Measurements from ENCODE around the gene MAEA. TPM values are rescaled to one million over a fixed set of nuclear protein-coding genes. Genes with fewer than 3 reads are reported as not detected.
A peak's percentile ranks its signal among the peaks of the same experiment; 100 is the strongest.
"Not testable (repeated sequence)": the region's sequence is repeated elsewhere in the genome, so short reads cannot be mapped to it uniquely, and the experiment has no call there.

Gene MAEA
- total RNA-seq, 1 donor from 2014 or later, result 49.6 TPM

GRCh38 chr4:1327526-1328266, 38.0 kb downstream of the MAEA start:
- intact Hi-C loops (cut with micrococcal nuclease), result no loop called here
- DNase-seq (peak; percentile 17), ATAC-seq (no peak)

DNA sequence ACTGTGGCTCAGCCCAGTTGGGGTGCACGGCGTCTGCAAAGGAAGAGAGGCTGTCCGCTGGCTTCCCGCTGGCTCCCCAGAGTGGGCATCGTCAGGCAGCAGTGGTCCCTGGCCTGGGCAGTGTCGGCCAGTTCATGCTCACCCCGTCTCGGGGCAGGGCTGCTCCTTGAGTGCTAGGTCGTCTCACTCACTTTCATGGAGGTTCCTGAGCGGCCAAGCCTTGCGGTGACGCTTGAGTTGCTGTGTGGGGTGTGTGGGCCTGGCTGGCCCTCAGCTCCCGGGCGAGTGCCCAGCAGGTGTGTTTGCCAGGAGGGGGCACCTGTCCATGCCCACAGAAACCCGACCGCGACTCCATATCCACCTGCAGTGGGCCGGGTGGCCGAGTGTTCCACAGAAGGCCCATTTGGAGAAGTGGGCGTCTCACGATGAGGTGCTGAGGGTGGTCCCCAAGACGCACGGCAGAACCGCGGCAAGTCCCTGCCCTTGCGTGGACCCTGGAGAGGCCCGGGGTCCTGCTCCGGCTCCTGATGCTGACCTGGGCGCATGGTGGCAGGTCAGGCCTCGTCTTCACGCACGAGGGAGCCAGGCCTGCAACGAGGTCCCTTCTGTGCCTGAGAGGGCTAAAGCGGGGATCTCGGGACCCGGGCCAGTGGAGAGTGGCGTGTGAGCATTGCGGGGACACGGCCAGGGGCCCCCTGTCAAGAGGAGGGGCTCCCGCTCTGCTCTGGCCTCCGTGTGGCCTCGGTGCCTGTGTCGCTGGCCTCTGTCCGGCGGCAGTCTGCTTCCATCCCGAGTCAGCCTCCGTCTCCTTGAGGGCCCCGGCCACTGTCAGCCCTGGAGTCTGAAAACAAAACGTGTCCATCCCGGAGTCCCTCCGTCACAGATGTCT, 38.8 kb downstream of the MAEA start:
- ATAC-seq (no peak), DNase-seq (peak; percentile 22)
- intact Hi-C loops (cut with micrococcal nuclease), result no loop called here

DNA sequence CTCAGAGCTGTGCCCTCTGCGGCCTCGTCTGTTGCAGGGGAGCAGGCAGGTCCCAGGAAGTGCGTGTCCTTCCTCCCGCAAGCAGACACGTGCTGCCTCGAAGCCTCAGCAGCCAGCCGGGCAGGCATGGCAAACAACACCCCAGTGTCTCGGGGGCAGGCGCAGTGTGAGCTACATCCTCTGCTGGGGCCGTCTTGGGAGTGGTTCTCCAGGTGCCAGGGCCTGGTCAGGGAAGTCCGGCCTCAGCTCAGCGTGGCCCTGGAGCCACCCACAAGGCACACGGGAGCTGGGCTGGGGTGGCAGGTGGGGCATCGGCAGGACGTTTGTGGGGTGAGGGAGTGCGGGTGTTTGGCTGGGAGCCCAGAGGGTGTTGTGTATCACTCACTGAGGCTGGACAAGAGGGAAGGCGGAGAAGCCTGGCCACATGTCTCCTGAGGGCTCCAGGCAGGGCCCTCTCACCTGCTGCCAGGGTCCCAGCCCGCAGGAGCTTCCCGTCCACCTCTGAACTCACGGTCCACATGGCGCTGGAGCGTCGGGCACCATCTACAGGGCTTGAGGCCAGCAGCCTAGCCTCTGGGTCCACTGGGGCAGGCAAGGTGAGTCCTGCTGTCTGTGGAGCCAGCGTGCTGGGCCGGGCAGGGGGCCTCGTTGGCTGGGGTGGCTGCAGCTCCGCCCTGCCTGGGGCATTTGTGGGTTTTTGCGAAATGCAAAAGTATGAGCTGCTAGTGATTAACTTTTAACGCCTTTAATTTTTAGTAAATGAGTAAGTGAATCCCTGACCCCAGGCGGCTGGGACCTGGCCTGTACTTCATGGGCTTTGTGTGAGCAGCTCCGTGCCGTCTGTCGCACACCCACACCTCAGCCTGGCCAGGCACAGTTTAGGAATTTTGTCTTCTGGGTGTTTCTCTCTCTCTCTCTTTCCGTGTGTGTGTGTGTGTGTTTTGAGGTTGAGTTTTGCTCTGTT, 40.0 kb downstream of the MAEA start:
- intact Hi-C loops (cut with micrococcal nuclease), result no loop called here
- ATAC-seq (peak; percentile 10), DNase-seq (peak; percentile 32)

DNA sequence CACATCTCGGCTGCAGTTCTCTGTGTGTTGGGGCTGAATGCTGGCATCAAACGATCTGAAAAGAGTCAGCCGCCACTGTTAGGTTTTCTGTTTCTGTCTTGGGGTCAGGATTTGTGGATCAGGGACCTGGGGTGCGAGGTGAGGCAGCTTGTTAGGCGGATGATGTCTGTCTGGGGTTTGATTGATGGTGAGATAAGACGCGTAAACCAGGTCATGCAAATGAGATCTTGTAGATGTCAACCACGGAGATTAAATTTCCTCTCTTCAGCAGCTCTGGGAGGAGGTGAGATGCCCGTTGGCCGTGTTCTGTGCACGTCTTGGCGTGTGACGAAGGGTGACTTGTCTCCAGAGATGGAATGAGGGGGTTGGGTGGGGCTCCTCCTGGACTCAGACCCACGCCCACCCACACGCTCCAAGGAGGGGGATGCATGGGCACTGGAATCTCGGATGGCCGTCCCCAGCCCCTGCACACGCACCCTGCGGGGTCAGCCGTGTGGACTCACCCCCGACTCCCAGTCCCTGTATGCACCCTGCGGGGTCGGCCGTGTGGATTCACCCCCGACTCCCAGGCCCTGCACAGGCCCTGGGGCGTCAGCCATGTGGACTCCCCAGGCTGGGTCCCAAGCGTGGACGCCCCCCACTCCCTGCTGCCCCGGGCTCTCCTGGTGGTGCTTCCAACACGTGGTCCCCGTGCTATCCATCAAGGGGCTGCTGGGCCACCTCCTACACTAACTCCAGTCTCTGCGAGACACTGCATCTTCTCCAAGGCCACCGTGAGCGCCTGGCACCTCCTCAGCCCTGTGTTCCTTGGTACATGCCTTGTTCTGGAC, 41.3 kb downstream of the MAEA start:
- ATAC-seq, result no peak
- no peak for DNase-seq
- intact Hi-C loops (cut with micrococcal nuclease), result no loop called here

GRCh38 chr4:1331591-1332353, 42.1 kb downstream of the MAEA start:
- ATAC-seq, result no peak
- no peak for DNase-seq
- intact Hi-C loops (cut with micrococcal nuclease), result no loop called here

DNA sequence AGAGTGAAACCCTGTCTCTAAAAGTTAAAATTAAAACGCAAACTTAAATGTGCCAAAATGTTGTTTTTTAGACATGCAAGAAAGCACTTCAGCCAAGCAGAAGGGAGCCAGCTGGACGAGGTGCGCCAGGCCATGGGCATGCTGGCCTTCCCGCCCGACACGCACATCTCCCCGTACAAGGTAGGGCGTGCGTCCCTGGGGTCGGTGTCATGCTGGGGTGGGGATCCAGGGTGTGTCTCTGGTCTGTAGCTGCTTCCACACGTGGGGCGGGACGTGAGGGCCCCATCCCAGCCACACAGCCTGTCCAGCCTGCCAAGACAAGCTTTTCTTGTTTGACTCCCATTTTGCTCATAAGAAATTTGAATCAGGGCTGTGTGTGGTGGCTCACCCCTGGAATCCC, 43.0 kb downstream of the MAEA start:
- DNase-seq (no peak), ATAC-seq (no peak)
- intact Hi-C loops (cut with micrococcal nuclease), result no loop called here

DNA sequence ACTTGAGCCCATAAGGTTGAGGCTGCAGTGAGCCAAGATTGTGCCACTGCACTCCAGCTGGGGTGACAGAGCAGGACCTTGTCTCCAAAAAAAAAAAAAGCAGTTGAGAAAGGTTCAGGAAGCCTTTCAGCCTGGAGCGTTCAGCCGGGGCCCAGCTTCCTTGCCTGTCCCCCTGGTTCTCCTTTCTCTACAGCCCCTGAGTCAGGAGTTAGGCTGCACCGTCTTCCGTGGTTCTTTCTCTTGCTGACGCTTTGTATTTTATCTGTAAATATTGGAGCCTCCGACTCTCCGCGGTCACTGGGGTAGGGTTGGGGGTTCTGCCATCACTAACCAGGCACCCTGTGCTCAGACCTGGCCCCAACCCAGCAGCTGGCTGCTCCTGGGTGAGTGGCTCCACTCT, 43.6 kb downstream of the MAEA start:
- intact Hi-C loops (cut with micrococcal nuclease), result no loop called here
- no peak for DNase-seq
- ATAC-seq, result peak; percentile 21

DNA sequence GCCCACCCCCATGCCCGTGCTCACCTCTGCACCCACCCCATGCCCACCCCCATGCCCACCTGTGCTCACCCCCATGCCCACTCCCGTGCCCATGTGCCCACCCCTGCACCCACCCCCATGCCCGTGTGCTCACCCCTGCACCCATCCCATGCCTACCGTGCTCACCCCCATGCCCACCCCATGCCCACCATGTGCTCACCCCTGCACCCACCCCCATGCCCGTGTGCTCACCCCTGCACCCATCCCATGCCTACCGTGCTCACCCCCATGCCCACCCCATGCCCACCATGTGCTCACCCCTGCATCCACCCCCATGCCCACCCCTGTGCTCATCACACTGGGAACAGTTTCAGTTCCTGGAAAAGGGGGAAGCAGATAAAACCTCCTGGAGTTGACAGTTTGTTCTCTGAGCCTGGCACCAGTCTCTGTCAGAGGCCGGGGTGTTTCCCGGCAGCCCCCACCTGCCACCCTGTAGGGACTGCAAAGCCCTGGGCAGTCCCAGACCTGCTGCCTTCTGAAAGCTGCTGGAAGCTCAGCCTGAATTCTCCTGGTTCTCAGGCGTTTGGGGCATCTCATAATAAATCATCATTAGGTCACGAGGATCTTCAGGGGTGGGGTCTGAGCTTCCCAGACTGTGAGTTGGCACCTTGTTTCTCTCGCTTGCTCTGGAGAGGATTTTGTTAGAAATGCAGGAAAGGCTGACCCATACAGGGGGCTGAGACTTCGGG, 44.3 kb downstream of the MAEA start:
- ATAC-seq; intact Hi-C loops (cut with micrococcal nuclease); DNase-seq: not testable (repeated sequence)

DNA sequence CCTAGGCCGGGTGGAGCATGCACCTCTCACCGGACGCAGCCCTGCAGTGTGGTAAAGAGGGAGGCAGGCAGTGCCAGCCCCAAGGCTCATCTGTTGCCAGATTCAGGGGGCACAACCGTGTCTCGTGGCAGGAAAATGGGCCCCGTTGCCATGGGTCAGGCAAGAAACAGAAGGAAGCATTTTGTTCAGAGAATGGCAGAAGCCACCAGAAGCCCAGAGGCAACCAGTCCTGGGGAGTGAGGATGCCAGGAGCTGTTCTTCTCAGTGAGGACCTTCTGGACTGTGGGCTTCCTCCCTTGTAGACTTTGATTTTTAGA, 44.8 kb downstream of the MAEA start:
- DNase-seq, result no peak
- ATAC-seq, result no peak
- intact Hi-C loops (cut with micrococcal nuclease), result no loop called here

DNA sequence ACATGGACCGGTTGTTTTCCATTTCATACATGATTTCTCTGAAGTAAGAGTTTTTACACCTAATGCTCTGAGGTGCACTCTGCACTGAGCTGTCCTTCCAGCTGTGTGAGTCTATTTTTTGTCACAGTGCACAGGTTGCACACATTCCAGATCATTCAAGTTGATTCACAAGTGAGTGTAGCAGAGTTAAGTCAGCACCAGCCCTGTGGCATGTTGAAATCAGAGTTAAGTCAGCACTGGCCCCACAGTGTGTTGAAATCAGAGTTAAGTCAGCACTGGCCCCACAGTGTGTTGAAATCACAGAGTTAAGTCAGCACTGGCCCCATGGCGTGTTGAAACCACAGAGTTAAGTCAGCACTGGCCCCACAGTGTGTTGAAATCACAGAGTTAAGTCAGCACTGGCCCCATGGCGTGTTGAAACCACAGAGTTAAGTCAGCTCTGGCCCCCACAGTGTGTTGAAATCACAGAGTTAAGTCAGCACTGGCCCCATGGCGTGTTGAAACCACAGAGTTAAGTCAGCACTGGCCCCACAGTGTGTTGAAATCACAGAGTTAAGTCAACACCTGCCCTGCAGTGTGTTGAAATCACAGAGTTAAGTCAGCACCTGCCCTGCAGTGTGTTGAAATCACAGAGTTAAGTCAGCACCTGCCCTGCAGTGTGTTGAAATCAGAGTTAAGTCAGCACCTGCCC, 45.6 kb downstream of the MAEA start:
- DNase-seq; ATAC-seq; intact Hi-C loops (cut with micrococcal nuclease): not testable (repeated sequence)

DNA sequence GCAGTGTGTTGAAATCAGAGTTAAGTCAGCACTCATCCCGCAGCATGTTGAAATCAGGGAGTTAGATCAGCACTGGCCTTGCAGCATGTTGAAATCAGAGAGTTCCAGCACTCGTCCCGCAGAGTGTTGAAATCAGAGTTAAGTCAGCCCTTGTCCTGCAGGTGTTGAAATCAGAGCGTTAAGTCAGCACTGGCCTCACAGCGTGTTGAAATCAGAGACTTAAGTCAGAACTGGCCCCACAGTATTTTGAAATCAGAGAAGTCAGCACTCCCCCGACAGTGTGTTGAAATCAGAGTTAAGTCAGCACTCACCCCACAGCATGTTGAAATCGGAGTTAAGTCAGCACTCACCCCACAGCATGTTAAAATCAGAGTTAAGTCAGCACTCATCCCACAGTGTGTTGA, 46.4 kb downstream of the MAEA start:
- DNase-seq (no peak), ATAC-seq (no peak)
- intact Hi-C loops (cut with micrococcal nuclease), result no loop called here

- ATAC-seq (no peak), DNase-seq (no peak)
- intact Hi-C loops (cut with micrococcal nuclease), result no loop called here
Measured at GRCh38 chr4:1337376-1337831, 47.7 kb downstream of the MAEA start.

DNA sequence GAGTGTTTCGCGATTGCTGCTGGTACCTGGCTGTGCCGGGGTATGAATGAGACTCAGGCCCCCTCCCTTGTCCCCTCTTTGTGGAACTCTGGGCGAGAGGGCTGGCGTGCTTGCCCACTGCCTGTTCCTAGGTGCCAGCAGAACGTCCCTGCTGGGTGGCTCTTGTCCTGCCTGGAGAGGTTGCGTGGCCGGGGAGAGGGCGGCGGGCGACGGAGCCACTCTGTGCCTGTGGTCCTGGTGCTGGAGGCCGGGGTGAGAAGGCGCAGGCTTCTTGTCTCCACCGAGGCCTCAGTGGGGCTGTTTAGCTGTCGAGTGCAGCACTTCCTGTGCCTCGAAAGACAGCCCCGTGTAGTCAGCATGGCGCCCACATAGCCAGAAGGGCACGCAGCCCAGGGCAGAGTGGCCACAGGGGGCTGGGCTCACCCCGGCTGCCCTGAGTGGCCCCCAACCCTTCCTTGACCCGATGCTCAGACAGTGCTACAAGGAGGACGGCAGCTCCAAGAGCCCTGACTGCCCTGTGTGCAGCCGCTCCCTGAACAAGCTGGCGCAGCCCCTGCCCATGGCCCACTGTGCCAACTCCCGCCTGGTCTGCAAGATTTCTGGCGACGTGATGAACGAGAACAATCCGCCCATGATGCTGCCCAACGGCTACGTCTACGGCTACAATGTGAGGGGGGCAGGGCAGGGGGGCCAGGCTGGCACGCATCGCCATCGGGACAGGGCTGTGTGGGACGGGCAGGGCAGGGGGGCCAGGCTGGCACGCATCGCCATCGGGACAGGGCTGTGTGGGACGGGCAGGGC, 48.5 kb downstream of the MAEA start:
- ATAC-seq (no peak), DNase-seq (no peak)
- intact Hi-C loops (cut with micrococcal nuclease), result no loop called here

DNA sequence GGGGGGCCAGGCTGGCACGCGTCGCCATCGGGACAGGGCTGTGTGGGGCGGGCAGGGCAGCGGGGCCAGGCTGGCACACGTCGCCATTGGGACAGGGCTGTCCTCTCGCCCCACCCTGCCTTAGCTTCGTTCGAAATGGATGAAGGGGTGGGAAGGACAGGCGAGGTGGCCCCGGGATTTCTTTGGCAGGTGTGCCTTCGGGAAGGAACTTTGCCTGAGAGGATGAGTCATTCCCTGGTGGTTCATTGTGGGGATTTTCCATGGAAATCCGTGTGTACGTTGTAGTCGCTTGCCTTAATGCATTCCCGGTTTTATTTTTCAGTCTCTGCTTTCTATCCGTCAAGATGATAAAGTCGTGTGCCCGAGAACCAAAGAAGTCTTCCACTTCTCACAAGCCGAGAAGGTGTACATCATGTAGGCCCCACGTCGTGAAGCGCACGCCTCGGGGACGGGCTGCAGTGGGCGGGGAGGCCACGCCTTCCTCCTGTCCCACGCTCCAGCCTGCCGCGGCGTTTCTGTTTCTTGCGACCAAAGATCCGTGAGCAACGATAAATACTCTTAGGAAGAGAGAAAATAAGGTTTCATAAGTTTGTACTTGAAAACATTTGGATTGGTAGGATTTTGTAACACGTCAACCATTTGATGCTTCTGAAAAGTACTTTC, 49.2 kb downstream of the MAEA start:
- intact Hi-C loops (cut with micrococcal nuclease), result no loop called here

GRCh38 chr4:1339489-1339888, 49.8 kb downstream of the MAEA start:
- ATAC-seq (no peak), DNase-seq (no peak)
- intact Hi-C loops (cut with micrococcal nuclease), result no loop called here

More for the DNA sequence above, 49.2 kb downstream of the MAEA start:
- DNase-seq, result no peak
- ATAC-seq, result no peak
